GM21737 (cell line): ENCODE results near the gene ARGFX.
"Not testable (repeated sequence)": the region's sequence is repeated elsewhere in the genome, so short reads cannot be mapped to it uniquely, and the experiment has no call there.

ENCODE experiments used
- ATAC-seq: cut with Tn5 transposase; IDR thresholded peaks from one replicate; pipeline ENCODE4 v1.9.1; 2021; ENCODE audit warnings: mild to moderate bottlenecking, moderate library complexity; ENCODE audit not compliant: unreplicated experiment

Gene ARGFX

DNA sequence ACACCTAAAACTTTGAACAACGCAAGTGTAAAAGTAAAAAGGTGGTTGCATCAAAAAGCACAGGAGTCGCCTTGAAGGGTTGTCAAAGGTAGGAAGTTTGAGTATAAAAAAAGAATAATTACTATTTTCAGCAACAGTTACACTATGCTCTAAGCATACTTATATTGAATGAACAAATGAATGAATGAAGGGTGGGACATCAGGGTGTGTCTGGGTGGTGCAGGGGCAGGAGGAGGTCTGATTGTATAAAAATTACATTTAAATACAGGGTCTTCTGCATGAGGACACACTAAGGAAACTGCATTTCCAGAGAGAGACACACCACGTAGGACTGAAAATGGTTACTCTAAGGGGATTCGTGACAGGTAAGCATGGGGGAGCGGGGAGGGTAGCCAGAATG is at the start of gene ARGFX:
TSS of gene ARGFX (plus strand) at position 301 of the 400 bp plus-strand sequence. CDS start 2,765 bp downstream, outside the sequence.
- ATAC-seq: no peak

DNA sequence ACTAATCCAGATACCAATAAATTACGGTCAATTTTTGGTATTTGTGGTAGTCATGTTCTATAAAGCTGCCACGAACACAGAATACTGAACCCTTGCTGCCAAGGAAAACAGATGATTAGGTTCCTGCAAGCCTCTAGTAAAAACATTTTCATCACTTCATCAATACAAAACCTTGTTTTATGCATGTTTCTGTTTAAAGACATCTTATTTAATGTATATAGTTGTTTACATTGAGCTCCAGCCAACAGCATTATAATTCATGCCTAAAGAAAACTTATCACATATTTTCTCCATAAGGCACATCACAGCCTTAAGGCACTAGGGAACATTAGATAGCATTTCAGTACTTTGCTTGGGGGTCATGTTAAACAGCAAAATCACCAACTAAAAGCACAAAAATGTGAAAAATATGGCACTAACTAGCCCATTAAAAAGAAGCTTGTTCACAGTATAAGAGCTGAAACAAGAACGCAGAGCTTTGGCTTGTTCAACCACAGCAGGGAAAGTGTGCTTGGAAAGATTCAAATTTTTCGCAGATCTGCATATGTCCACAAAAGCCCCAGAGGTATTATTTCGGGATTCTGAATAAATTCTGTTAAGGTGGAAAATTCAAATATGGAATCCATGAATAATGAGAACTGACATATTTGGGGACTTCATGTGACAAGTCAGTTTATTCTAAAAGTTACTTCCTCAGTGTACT is 49.6 kb upstream of the ARGFX start:
- ATAC-seq: no peak

GRCh38 chr3:121520510-121520909 is 47.2 kb upstream of the ARGFX start:
- ATAC-seq: no peak

DNA sequence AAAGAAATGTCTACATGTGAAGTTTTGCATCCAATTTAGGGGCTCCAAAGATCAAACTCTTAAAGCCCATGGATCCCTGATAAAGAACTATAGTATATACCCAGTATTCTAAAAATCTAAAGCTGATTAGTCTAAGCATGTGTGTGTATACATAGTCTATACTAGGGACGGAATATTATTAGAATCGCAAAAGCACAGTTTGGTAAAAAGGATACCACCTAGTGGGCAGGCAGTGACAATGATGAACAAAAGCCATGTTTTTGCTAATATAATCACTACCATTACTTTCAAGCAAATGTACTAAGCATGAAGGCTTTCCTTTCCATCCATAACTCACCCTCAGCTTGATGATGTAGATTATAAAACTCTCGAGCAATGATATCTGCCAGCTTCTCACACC is 38.4 kb upstream of the ARGFX start:
- ATAC-seq: no peak

DNA sequence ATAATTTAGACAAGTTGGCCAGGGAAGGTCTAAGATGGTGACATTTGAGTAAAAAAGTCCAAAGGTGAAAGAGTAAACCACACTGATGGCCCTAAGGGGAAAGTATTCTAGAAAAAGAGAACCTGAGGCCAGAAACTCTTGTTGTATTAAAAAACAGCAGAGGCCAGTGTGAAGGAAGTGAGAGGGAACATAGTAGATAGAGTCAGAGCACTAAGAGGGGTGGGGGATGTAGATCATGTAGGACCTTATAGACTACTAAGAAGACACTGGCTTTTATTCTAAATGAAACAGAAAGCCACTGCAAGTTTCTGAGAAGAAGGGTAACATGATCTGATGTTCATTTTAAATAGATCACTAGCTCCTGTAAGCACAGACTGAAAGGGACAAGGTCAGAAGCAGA is 36.5 kb upstream of the ARGFX start:
- no peak for ATAC-seq

DNA sequence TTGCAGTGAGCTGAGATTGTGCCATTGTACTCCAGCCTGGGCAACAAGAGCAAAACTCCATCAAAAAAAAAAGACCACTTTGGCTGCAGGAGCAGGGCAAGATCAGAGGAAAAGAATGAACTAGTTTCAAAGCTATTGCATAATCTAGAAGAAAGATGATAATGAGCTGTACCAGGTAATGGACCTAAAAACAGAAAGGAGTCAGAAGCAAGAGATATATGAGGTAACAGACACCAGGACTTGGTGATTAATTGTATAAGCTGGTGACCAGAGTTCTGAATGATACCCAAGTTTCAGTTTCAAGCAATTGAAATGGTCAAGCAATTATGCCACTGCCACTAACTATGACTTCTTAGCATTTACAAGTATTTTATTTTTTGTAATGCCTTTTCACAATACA is 24.8 kb upstream of the ARGFX start:
- no peak for ATAC-seq

DNA sequence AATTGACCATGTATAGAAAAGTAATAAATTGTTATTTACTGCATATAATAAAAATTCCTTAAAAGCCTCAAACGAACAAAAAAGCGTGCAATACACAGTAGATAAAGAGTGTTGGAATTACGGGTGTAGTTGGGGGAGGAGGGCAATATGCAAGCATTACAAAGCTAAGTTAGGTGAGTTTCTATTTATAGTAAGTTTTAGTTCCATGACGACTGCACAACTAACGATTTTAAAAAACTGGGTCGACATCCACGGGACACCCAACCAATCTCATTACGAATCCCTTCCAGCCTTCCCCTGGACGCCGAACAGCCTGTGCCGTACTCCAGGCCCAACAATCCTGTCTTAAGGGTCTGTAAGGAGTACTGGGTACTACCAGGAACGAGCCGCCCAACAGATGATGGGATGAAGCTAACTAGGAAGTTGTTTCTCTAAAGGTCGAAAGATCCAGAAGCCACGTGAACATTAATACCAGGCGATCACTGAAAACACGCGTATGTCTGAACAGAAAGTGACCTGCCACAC is 22.6 kb upstream of the ARGFX start:
- no peak for ATAC-seq

- ATAC-seq: peak; percentile 76
Observed at GRCh38 chr3:121545574-121546455, 21.9 kb upstream of the ARGFX start, which contains the start of gene POLQ. TSS of gene POLQ (minus strand) at chr3:121545988. CDS start at chr3:121545877, 111 bp downstream.

- no peak for ATAC-seq
Observed at GRCh38 chr3:121552379-121552778, 15.4 kb upstream of the ARGFX start.

GRCh38 chr3:121552797-121553196 is 15.0 kb upstream of the ARGFX start:
- ATAC-seq: no peak

GRCh38 chr3:121557426-121557934 is 10.3 kb upstream of the ARGFX start:
- ATAC-seq: no peak

DNA sequence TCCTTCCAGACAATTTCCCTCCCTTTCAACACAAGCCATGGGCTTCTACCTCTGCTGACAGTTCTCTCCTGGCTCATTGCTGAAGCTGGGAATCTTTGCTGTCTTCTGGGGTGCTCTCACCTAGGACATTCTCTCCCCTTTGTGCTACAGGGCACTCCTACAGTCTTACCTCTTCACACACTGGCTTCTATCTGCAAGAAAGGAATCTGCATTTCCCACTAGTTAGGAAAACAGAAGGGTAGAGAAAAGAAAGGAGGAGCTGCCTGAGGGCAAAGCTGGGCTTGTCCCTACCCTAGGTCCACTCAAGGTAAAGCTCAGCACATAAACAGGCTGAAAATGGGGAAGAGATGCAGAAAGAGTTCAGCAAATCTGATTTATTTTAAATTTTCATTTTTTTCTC is 5.6 kb upstream of the ARGFX start:
- ATAC-seq: no peak

DNA sequence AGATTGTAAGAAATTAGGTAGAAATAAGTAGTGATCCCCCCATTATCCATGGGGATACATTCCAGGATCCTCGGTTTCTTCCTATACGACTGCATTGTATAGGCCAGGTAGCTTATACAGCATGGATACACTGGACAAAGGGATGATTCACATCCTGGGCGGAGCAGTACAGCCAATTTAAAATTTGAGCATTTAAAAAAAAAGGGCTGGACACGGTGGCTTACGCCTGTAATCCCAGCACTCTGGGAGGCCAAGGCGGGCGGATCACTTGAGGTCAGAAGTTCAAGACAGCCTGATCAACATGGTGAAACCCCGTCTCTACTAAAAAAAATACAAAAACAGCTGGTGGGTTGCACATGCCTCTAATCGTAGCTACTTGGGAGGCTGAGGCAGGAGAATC is 976 bp upstream of the ARGFX start:
- no peak for ATAC-seq

GRCh38 chr3:121574449-121574848 is 6.7 kb downstream of the ARGFX start:
- ATAC-seq: no peak

DNA sequence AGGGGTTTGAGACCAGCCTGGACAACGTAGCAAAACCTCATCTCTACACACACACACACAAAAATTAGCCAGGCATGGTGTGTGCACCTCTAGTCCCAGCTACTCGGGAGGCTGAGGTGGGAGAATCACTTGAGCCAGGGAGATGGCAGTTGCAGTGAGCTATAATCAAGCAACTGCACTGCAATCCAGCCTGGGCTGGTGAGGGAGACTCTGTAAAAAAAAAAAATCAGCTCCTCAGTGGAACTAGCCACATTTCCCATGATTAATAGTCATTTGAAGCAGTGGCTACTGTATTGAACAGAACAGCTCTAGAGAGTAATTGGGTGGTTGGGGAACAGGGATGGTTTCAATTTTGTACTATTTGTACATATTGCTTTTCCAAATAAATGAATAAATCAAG is 13.9 kb downstream of the ARGFX start:
- ATAC-seq: no peak

GRCh38 chr3:121584418-121584817 is 16.7 kb downstream of the ARGFX start:
- ATAC-seq: no peak

- ATAC-seq: no peak
Observed at GRCh38 chr3:121592856-121593702, 25.3 kb downstream of the ARGFX start, which contains the start of gene FBXO40. TSS of gene FBXO40 (plus strand) at chr3:121593379. CDS start at chr3:121620576, 27,197 bp downstream.

DNA sequence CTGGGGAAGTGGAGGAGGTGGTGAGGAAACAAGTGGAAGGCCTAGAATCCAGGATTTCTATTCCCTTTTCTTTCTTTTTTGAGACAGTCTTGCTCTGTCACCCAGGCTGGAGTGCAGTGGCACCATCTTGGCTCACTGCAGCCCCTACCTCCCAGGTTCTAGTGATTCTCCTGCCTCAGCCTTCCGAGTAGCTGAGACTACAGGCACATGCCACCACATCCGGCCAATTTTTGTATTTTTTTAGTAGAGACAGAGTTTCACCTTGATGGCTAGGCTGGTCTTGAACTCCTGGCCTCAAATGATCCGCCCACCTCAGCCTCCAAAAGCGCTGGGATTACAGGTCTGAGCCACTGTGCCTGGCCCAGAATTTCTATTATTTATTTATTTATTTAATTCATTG is 26.1 kb downstream of the ARGFX start:
- not testable (repeated sequence) for ATAC-seq

GRCh38 chr3:121594850-121595249 is 27.1 kb downstream of the ARGFX start:
- ATAC-seq: no peak

DNA sequence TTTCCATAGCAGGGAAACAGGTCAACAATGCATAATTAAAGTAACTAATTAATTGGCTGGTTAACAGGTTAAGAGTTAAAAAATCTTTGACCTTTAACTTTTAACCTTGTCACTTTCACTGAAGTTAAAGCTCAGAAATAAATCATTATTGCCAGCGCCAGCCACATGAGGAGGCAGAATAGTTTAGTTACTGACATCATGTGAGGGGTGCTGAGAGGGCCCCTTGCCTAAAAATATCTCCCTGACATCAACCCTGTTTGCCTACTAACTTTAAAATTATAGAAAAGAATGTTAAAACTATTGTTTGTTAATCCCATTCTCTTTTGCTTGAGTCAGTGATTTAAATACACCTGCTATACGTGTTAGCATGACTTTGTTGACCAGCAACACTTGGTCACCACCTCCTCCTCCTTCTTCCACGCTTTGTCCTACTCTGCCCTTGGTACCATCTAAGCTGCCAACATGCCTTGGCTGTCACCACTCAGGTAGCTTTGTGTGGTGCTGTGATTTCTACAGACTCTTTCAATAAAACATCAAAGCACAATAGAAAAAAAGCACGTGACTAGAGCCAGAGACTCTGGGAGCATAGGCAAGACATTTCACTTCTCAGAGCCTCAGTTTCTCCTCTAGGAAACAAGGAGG is 28.1 kb downstream of the ARGFX start:
- no peak for ATAC-seq
